ENCODE results near the gene TM4SF4.

DNA sequence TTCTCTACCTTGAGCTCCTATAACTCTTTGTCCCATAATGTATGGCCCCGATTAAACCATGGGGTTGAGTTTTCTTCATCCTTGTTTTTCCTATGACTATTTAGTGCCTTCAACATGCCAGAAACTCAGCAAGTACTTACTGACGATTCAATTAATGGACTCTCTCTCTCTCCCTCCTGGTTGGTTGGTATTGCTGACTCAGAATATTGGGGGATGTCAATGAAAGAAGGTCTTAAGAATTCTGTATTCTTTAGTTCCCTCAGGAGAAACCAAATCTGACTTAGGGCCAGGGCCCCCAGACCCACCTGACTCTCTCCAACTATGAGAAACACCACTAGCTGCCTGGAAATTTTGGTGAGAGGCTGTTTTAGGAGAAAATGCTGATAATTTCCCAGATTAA lies 40.8 kb downstream of the TM4SF4 start:
- TF ChIP-seq POLR2A (IDR thresholded peaks at IDR 0.05; ENCODE audit: low read length): no peak
- TF ChIP-seq GATA1 (IDR thresholded peaks at IDR 0.05; ENCODE audit: low read depth, low read length): no peak

Measured in erythroblast (primary cell).